ENCODE measurements around the gene KDM1B. TPM values are rescaled to one million over a fixed set of nuclear protein-coding genes. Genes with fewer than 3 reads are reported as not detected.
"Not testable (repeated sequence)": the region's sequence is repeated elsewhere in the genome, so short reads cannot be mapped to it uniquely, and the experiment has no call there.

KDM1B gene
- total RNA-seq, 1 donor from 2014 or later: 26.0 TPM

- no peak for DNase-seq
- no peak overlapping the region for H3K4me3 ChIP-seq
- no peaks in the 10 kb centered on the region for H3K4me1 ChIP-seq
- no peaks in the 10 kb centered on the region for H3K27me3 ChIP-seq (ENCODE audit: low read depth)
- ATAC-seq: no peak
- peaks cover 54% of the 10 kb centered on the region for H3K36me3 ChIP-seq
- H3K9me3 ChIP-seq: no peaks in the 10 kb centered on the region
- intact Hi-C loops (cut with DNase I): no loop called here
- no peak overlapping the region for H3K27ac ChIP-seq
- no peak for TF ChIP-seq CTCF (IDR thresholded peaks at IDR 0.05)
Observed at GRCh38 chr6:18207949-18208348, 52.7 kb downstream of the KDM1B start.

GRCh38 chr6:18208778-18209177, 53.6 kb downstream of the KDM1B start:
- H3K4me1 ChIP-seq; H3K27ac ChIP-seq; ATAC-seq; H3K9me3 ChIP-seq; intact Hi-C loops (cut with DNase I); H3K4me3 ChIP-seq; DNase-seq; H3K27me3 ChIP-seq (ENCODE audit: low read depth): not testable (repeated sequence)
- H3K36me3 ChIP-seq: peaks cover 54% of the 10 kb centered on the region

GRCh38 chr6:18209539-18210197, 54.4 kb downstream of the KDM1B start:
- H3K4me1 ChIP-seq: no peaks in the 10 kb centered on the region
- H3K9me3 ChIP-seq: no peaks in the 10 kb centered on the region
- no peak for TF ChIP-seq CTCF (IDR thresholded peaks at IDR 0.05)
- H3K27ac ChIP-seq: no peak overlapping the region
- no peak overlapping the region for H3K4me3 ChIP-seq
- H3K36me3 ChIP-seq: peaks cover 51% of the 10 kb centered on the region
- ATAC-seq (peak; percentile 27 to 55), DNase-seq (no peak)
- H3K27me3 ChIP-seq (ENCODE audit: low read depth): no peaks in the 10 kb centered on the region
- intact Hi-C loops (cut with DNase I): no loop called here

- Histone ChIP-seq H3K36me3 (peaks cover 55% of the 10 kb centered on the region), H3K27ac (no peak overlapping the region), H3K4me3 (no peak overlapping the region), H3K9me3 (no peaks in the 10 kb centered on the region), H3K27me3 (ENCODE audit: low read depth) (no peaks in the 10 kb centered on the region), H3K4me1 (no peaks in the 10 kb centered on the region)
- DNase-seq (no peak), ATAC-seq (no peak)
- TF ChIP-seq CTCF (IDR thresholded peaks at IDR 0.05): no peak
- intact Hi-C loops (cut with DNase I): no loop called here
Observed at GRCh38 chr6:18210707-18211106, 55.5 kb downstream of the KDM1B start.

GRCh38 chr6:18211338-18211737, 56.1 kb downstream of the KDM1B start:
- no peaks in the 10 kb centered on the region for H3K4me1 ChIP-seq
- no peak overlapping the region for H3K4me3 ChIP-seq
- no peak for TF ChIP-seq CTCF (IDR thresholded peaks at IDR 0.05)
- ATAC-seq: no peak
- no peak overlapping the region for H3K27ac ChIP-seq
- no peaks in the 10 kb centered on the region for H3K9me3 ChIP-seq
- intact Hi-C loops (cut with DNase I): no loop called here
- DNase-seq: no peak
- peaks cover 55% of the 10 kb centered on the region for H3K36me3 ChIP-seq
- H3K27me3 ChIP-seq (ENCODE audit: low read depth): no peaks in the 10 kb centered on the region

GRCh38 chr6:18212231-18212630, 57.0 kb downstream of the KDM1B start:
- Histone ChIP-seq H3K9me3 (no peaks in the 10 kb centered on the region), H3K27me3 (ENCODE audit: low read depth) (no peaks in the 10 kb centered on the region), H3K4me1 (no peaks in the 10 kb centered on the region), H3K4me3 (no peak overlapping the region), H3K36me3 (peaks cover 51% of the 10 kb centered on the region), H3K27ac (no peak overlapping the region)
- no peak for TF ChIP-seq CTCF (IDR thresholded peaks at IDR 0.05)
- no peak for ATAC-seq
- DNase-seq: no peak
- intact Hi-C loops (cut with DNase I): no loop called here

Data from lower lobe of right lung (tissue), 2 donors.